Endometrial microvascular endothelial cells (primary cell): Measurements from ENCODE around the gene DDX54. TPM values are rescaled to one million over a fixed set of nuclear protein-coding genes. Genes with fewer than 3 reads are reported as not detected.

Source experiments
- in situ Hi-C: cut with HindIII; loops from 2 replicates; pipeline ENCODE4 v1.10.0; 2017; ENCODE audit warnings: low sequenced_read_pairs, low pct_unique_long_range_greater_than_20kb; ENCODE audit errors: inconsistent ontology term
- total RNA-seq: library from RNA; depleted of rRNA; stranded (reverse); fragments of >200 nt; gene quantifications from one replicate; pipeline ENCODE4 v1.2.3, GENCODE V29; 2015; ENCODE audit errors: inconsistent ontology term

Gene DDX54
- total RNA-seq, 1 donor from 2014 or later, result 91.8 TPM

GRCh38 chr12:113196582-113196981, 11.3 kb upstream of the DDX54 start:
- in situ Hi-C loops, result no loop called here

- in situ Hi-C loops, result no loop called here
These were observed 10.3 kb upstream of the DDX54 start for GRCh38 chr12:113195598-113195997.

GRCh38 chr12:113194971-113195391, 9.7 kb upstream of the DDX54 start:
- in situ Hi-C loops, result no loop called here

GRCh38 chr12:113191227-113191626, 5.9 kb upstream of the DDX54 start:
- in situ Hi-C loops, result no loop called here

- in situ Hi-C loops, result no loop called here
These were observed 5.5 kb upstream of the DDX54 start for GRCh38 chr12:113190761-113191160.

GRCh38 chr12:113189361-113189760, 4.1 kb upstream of the DDX54 start:
- in situ Hi-C loops, result no loop called here

- in situ Hi-C loops, result no loop called here
These were observed 1.5 kb upstream of the DDX54 start for GRCh38 chr12:113186666-113187325.

- in situ Hi-C loops, result no loop called here
These were observed 721 bp upstream of the DDX54 start for GRCh38 chr12:113186033-113186365.

GRCh38 chr12:113184900-113185179, 438 bp downstream of the DDX54 start:
- in situ Hi-C loops, result no loop called here

GRCh38 chr12:113184098-113184899, 979 bp downstream of the DDX54 start:
- in situ Hi-C loops, result no loop called here

GRCh38 chr12:113183030-113183589, 2.2 kb downstream of the DDX54 start:
- in situ Hi-C loops, result no loop called here

GRCh38 chr12:113181975-113182374, 3.3 kb downstream of the DDX54 start:
- in situ Hi-C loops, result no loop called here

GRCh38 chr12:113180333-113180732, 4.9 kb downstream of the DDX54 start:
- in situ Hi-C loops, result no loop called here

GRCh38 chr12:113179023-113179422, 6.3 kb downstream of the DDX54 start:
- in situ Hi-C loops, result no loop called here

- in situ Hi-C loops, result loop anchor here (25.0 kb wide), 1 partner anchor 112 kb away; the partner anchor contains the start of gene DTX1
These were observed 10.6 kb downstream of the DDX54 start for GRCh38 chr12:113174461-113175384.

GRCh38 chr12:113173081-113173698, 12.1 kb downstream of the DDX54 start:
- in situ Hi-C loops, result loop anchor here (25.0 kb wide), 1 partner anchor 111 kb away; the partner anchor contains the start of gene DTX1

GRCh38 chr12:113172185-113172584, 13.1 kb downstream of the DDX54 start:
- in situ Hi-C loops, result loop anchor here (25.0 kb wide), 1 partner anchor 110 kb away; the partner anchor contains the start of gene DTX1

GRCh38 chr12:113171543-113171942, 13.7 kb downstream of the DDX54 start:
- in situ Hi-C loops, result loop anchor here (25.0 kb wide), 1 partner anchor 109 kb away; the partner anchor contains the start of gene DTX1

GRCh38 chr12:113170926-113171325, 14.4 kb downstream of the DDX54 start:
- in situ Hi-C loops, result loop anchor here (25.0 kb wide), 1 partner anchor 109 kb away; the partner anchor contains the start of gene DTX1
